Nephron (organoid): ENCODE data around the gene TMEM94.
"Not testable (repeated sequence)": the region's sequence is repeated elsewhere in the genome, so short reads cannot be mapped to it uniquely, and the experiment has no call there.

Experiments used
- H3K27ac Mint-ChIP-seq, 3 experiments: 2 replicates each; pipeline ENCODE4 v1.8.0; 2020; ENCODE audit warnings: mixed read lengths in 3 of 3, mild to moderate bottlenecking in 2 of 3, moderate library complexity in 1 of 3
- H3K27me3 Mint-ChIP-seq: 2 replicates; pipeline ENCODE4 v1.8.0; 2021; ENCODE audit warnings: low read depth, mild to moderate bottlenecking, moderate library complexity, mixed read lengths
- H3K36me3 Mint-ChIP-seq: 2 replicates; pipeline ENCODE4 v1.8.0; 2020; ENCODE audit warnings: low read depth, mixed read lengths
- H3K4me1 Mint-ChIP-seq: 2 replicates; pipeline ENCODE4 v1.8.0; 2020; ENCODE audit warnings: mixed read lengths
- H3K4me3 Mint-ChIP-seq, 3 experiments: 2 replicates each; pipeline ENCODE4 v1.8.0; 2020; ENCODE audit warnings: mild to moderate bottlenecking in 3 of 3, mixed read lengths in 3 of 3, moderate library complexity in 2 of 3
- H3K9me3 Mint-ChIP-seq: 2 replicates; pipeline ENCODE4 v1.8.0; 2020; ENCODE audit warnings: mixed read lengths
- CTCF ChIP-seq, 3 experiments: fragments of 200-600 bp; sonication (generic); IDR thresholded peaks; one replicate each; pipeline ENCODE4 v1.5.0; 2021; ENCODE audit warnings: antibody characterized with exemption in 3 of 3; ENCODE audit not compliant: unreplicated experiment in 3 of 3

TMEM94 gene

GRCh38 chr17:75518983-75519537 is 62.6 kb downstream of the TMEM94 start:
- peaks cover 35% of the 10 kb centered on the region for H3K36me3 Mint-ChIP-seq
- H3K4me3 Mint-ChIP-seq = peak overlapping the region; percentile 65 to 90 (median 88)
- peaks cover 9% of the 10 kb centered on the region for H3K27me3 Mint-ChIP-seq
- H3K9me3 Mint-ChIP-seq = no peaks in the 10 kb centered on the region
- no peak overlapping the region for H3K27ac Mint-ChIP-seq
- H3K4me1 Mint-ChIP-seq = peaks cover 15% of the 10 kb centered on the region
- TF ChIP-seq CTCF (IDR thresholded peaks at IDR 0.05; ENCODE audit: unreplicated experiment in 3 of 3) = no peak

GRCh38 chr17:75520413-75520812 is 64.0 kb downstream of the TMEM94 start:
- Mint-ChIP-seq H3K4me1 (peaks cover 14% of the 10 kb centered on the region), H3K27me3 (peaks cover 16% of the 10 kb centered on the region), H3K36me3 (peaks cover 35% of the 10 kb centered on the region)
- not testable (repeated sequence) for H3K4me3 Mint-ChIP-seq, H3K9me3 Mint-ChIP-seq, H3K27ac Mint-ChIP-seq

GRCh38 chr17:75521290-75521689 is 64.9 kb downstream of the TMEM94 start:
- Mint-ChIP-seq H3K36me3 (peaks cover 35% of the 10 kb centered on the region), H3K4me1 (peaks cover 14% of the 10 kb centered on the region), H3K27ac (no peak overlapping the region), H3K4me3 (no peak overlapping the region), H3K27me3 (peaks cover 22% of the 10 kb centered on the region), H3K9me3 (no peaks in the 10 kb centered on the region)
- TF ChIP-seq CTCF (IDR thresholded peaks at IDR 0.05; ENCODE audit: unreplicated experiment in 3 of 3) = no peak

GRCh38 chr17:75521951-75522727 is 65.7 kb downstream of the TMEM94 start:
- no peak overlapping the region for H3K27ac Mint-ChIP-seq
- peaks cover 12% of the 10 kb centered on the region for H3K4me1 Mint-ChIP-seq
- TF ChIP-seq CTCF (IDR thresholded peaks at IDR 0.05; ENCODE audit: unreplicated experiment in 3 of 3) = no peak
- no peaks in the 10 kb centered on the region for H3K9me3 Mint-ChIP-seq
- H3K27me3 Mint-ChIP-seq = peaks cover 31% of the 10 kb centered on the region
- H3K36me3 Mint-ChIP-seq = peaks cover 35% of the 10 kb centered on the region
- H3K4me3 Mint-ChIP-seq = peak overlapping the region; percentile 5 to 58 (median 57)

- H3K4me1 Mint-ChIP-seq = no peaks in the 10 kb centered on the region
- TF ChIP-seq CTCF (IDR thresholded peaks at IDR 0.05; ENCODE audit: unreplicated experiment in 3 of 3) = no peak
- H3K9me3 Mint-ChIP-seq = no peaks in the 10 kb centered on the region
- peaks cover 33% of the 10 kb centered on the region for H3K27me3 Mint-ChIP-seq
- peak overlapping the region; percentile 9 to 77 (median 72) for H3K4me3 Mint-ChIP-seq
- peaks cover 24% of the 10 kb centered on the region for H3K36me3 Mint-ChIP-seq
- no peak overlapping the region for H3K27ac Mint-ChIP-seq
These were observed 67.2 kb downstream of the TMEM94 start for GRCh38 chr17:75523647-75524046.

- Mint-ChIP-seq H3K4me1 (no peaks in the 10 kb centered on the region), H3K27ac (no peak overlapping the region), H3K4me3 (peak overlapping the region; percentile 67 to 77 (median 72)), H3K36me3 (peaks cover 22% of the 10 kb centered on the region), H3K9me3 (no peaks in the 10 kb centered on the region), H3K27me3 (peaks cover 33% of the 10 kb centered on the region)
- TF ChIP-seq CTCF (IDR thresholded peaks at IDR 0.05; ENCODE audit: unreplicated experiment in 3 of 3) = no peak
These were observed 68.0 kb downstream of the TMEM94 start for GRCh38 chr17:75524269-75524969.
